Measurements from ENCODE around the gene HS3ST6.

DNA sequence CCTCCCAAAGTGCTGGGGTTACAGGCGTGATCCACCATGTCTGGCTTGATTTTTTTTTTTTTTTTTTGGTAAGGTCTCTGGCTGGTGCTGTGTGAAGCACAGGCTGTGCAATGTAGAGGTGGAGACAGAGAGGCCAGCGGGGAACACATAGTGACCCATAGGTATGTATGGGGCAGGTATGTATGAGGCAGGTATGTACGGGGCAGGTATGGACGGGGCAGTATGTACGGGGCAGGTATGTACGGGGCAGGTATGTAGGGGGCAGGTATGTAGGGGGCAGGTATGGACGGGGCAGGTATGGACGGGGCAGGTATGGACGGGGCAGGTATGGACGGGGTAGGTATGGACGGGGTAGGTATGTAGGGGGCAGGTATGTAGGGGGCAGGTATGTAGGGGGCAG, 31.3 kb upstream of the HS3ST6 start:
- TF ChIP-seq, protein P1, sequence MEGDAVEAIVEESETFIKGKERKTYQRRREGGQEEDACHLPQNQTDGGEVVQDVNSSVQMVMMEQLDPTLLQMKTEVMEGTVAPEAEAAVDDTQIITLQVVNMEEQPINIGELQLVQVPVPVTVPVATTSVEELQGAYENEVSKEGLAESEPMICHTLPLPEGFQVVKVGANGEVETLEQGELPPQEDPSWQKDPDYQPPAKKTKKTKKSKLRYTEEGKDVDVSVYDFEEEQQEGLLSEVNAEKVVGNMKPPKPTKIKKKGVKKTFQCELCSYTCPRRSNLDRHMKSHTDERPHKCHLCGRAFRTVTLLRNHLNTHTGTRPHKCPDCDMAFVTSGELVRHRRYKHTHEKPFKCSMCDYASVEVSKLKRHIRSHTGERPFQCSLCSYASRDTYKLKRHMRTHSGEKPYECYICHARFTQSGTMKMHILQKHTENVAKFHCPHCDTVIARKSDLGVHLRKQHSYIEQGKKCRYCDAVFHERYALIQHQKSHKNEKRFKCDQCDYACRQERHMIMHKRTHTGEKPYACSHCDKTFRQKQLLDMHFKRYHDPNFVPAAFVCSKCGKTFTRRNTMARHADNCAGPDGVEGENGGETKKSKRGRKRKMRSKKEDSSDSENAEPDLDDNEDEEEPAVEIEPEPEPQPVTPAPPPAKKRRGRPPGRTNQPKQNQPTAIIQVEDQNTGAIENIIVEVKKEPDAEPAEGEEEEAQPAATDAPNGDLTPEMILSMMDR (IDR thresholded peaks at IDR 0.05): no peak
- no peak for TF ChIP-seq POLR2A (IDR thresholded peaks at IDR 0.05)
- no peak for TF ChIP-seq POLR2AphosphoS5 (IDR thresholded peaks at IDR 0.05)

Data from breast epithelium (tissue), 3 donors.